H1 (cell line): ENCODE measurements around the gene AHNAK2.

Experiments used
- CTCF ChIP-seq, 3 experiments: IDR thresholded peaks; 1 replicate in 2 of 3; 2 replicates in 1 of 3; pipeline versions ENCODE4 v1.5.1 to v1.6.1; 2011; ENCODE audit warnings: low read length in 3 of 3, mild to moderate bottlenecking in 3 of 3, inconsistent platforms in 2 of 3, low read depth in 1 of 3, moderate library complexity in 1 of 3; ENCODE audit not compliant: insufficient read depth in 1 of 3; ENCODE audit errors: control extremely low read depth in 1 of 3
- POLR2A ChIP-seq, 2 experiments: IDR thresholded peaks; 1 replicate in 1 of 2; 2 replicates in 1 of 2; pipeline ENCODE4 v1.6.1; 2011; ENCODE audit warnings: low read depth in 2 of 2, low read length in 2 of 2, mild to moderate bottlenecking in 2 of 2; ENCODE audit errors: control extremely low read depth in 1 of 2
- TBP ChIP-seq: IDR thresholded peaks from 2 replicates; pipeline ENCODE4 v1.6.1; 2011; ENCODE audit warnings: low read depth, low read length, improper control_type of control experiment

GRCh38 chr14:104974146-104974541 is 4.0 kb downstream of the AHNAK2 start:
- TF ChIP-seq CTCF (IDR thresholded peaks at IDR 0.05; ENCODE audit: control extremely low read depth in 1 of 3, insufficient read depth in 1 of 3, low read depth in 1 of 3, low read length in 3 of 3): no peak
- TF ChIP-seq TBP: no peak
- TF ChIP-seq POLR2A (IDR thresholded peaks at IDR 0.05; ENCODE audit: control extremely low read depth in 1 of 2, low read depth in 2 of 2, low read length in 2 of 2): no peak
